Ectodermal cell (in vitro differentiated cells): ENCODE results near the gene PNMA6E.

Experiments used
- H3K27ac ChIP-seq: 2 replicates; pipeline ENCODE4 v1.7.0; 2013; ENCODE audit warnings: mild to moderate bottlenecking, low read depth, low read length; ENCODE audit not compliant: insufficient read depth, poor library complexity, severe bottlenecking
- H3K27me3 ChIP-seq: 2 replicates; pipeline ENCODE4 v1.7.0; 2013; ENCODE audit warnings: mild to moderate bottlenecking, low read length; ENCODE audit not compliant: insufficient read depth, control insufficient read depth, poor library complexity, severe bottlenecking
- H3K36me3 ChIP-seq: one replicate; pipeline ENCODE4 v1.7.0; 2013; ENCODE audit warnings: low read length; ENCODE audit not compliant: control insufficient read depth, insufficient read depth
- H3K4me1 ChIP-seq: one replicate; pipeline ENCODE4 v1.7.0; 2013; ENCODE audit warnings: low read length; ENCODE audit not compliant: control insufficient read depth, insufficient read depth
- H3K4me3 ChIP-seq: 2 replicates; pipeline ENCODE4 v1.7.0; 2013; ENCODE audit warnings: low read depth, low read length, control low read depth; ENCODE audit not compliant: insufficient read depth
- H3K9me3 ChIP-seq: 2 replicates; pipeline ENCODE4 v1.7.0; 2013; ENCODE audit warnings: mild to moderate bottlenecking, low read length, moderate library complexity; ENCODE audit not compliant: control insufficient read depth
- WGBS, 2 experiments: methylation state at CpG; one replicate each; pipeline ENCODE4 v1.1.7; 2013; ENCODE audit warnings: missing lambda C conversion rate in 2 of 2; 5-methylcytosine and 5-hydroxymethylcytosine counted together

Gene PNMA6E

GRCh38 chrX:153434801-153435200 lies 33.7 kb upstream of the PNMA6E start:
- Histone ChIP-seq H3K9me3 (no peaks in the 10 kb centered on the region), H3K4me1 (no peaks in the 10 kb centered on the region), H3K27me3 (no peaks in the 10 kb centered on the region), H3K27ac (no peak overlapping the region), H3K36me3 (no peaks in the 10 kb centered on the region), H3K4me3 (no peak overlapping the region)
- 93 to 94% methylated on average over 8 of the region's 8 CpGs for WGBS, 2 experiments

- H3K27me3 ChIP-seq: no peaks in the 10 kb centered on the region
- WGBS, 2 experiments: 92 to 94% methylated on average over 17 of the region's 17 CpGs
- no peak overlapping the region for H3K4me3 ChIP-seq
- H3K4me1 ChIP-seq: no peaks in the 10 kb centered on the region
- H3K27ac ChIP-seq: no peak overlapping the region
- no peaks in the 10 kb centered on the region for H3K9me3 ChIP-seq
- no peaks in the 10 kb centered on the region for H3K36me3 ChIP-seq
Observed at GRCh38 chrX:153433781-153434285, 32.7 kb upstream of the PNMA6E start.

GRCh38 chrX:153433161-153433680 lies 32.1 kb upstream of the PNMA6E start:
- no peak overlapping the region for H3K27ac ChIP-seq
- H3K27me3 ChIP-seq: no peaks in the 10 kb centered on the region
- 80 to 81% methylated on average over 12 of the region's 12 CpGs for WGBS, 2 experiments
- no peaks in the 10 kb centered on the region for H3K9me3 ChIP-seq
- H3K4me1 ChIP-seq: no peaks in the 10 kb centered on the region
- no peak overlapping the region for H3K4me3 ChIP-seq
- no peaks in the 10 kb centered on the region for H3K36me3 ChIP-seq

GRCh38 chrX:153430796-153431195 lies 29.6 kb upstream of the PNMA6E start:
- Histone ChIP-seq H3K36me3 (no peaks in the 10 kb centered on the region), H3K27me3 (no peaks in the 10 kb centered on the region), H3K4me1 (no peaks in the 10 kb centered on the region), H3K27ac (no peak overlapping the region), H3K9me3 (no peaks in the 10 kb centered on the region), H3K4me3 (no peak overlapping the region)
- 92 to 95% methylated on average over 6 of the region's 6 CpGs for WGBS, 2 experiments

GRCh38 chrX:153426204-153426603 lies 25.1 kb upstream of the PNMA6E start:
- 85 to 95% methylated on average over 3 of the region's 3 CpGs for WGBS, 2 experiments
- no peak overlapping the region for H3K4me3 ChIP-seq
- H3K27me3 ChIP-seq: no peaks in the 10 kb centered on the region
- H3K27ac ChIP-seq: no peak overlapping the region
- no peaks in the 10 kb centered on the region for H3K9me3 ChIP-seq
- H3K4me1 ChIP-seq: no peaks in the 10 kb centered on the region
- H3K36me3 ChIP-seq: no peaks in the 10 kb centered on the region

- 95 to 96% methylated on average over 8 of the region's 8 CpGs for WGBS, 2 experiments
- H3K4me3 ChIP-seq: no peak overlapping the region
- H3K4me1 ChIP-seq: no peaks in the 10 kb centered on the region
- H3K27ac ChIP-seq: no peak overlapping the region
- H3K27me3 ChIP-seq: no peaks in the 10 kb centered on the region
- no peaks in the 10 kb centered on the region for H3K36me3 ChIP-seq
- no peaks in the 10 kb centered on the region for H3K9me3 ChIP-seq
Observed at GRCh38 chrX:153423652-153424051, 22.5 kb upstream of the PNMA6E start.

GRCh38 chrX:153421856-153422255 lies 20.7 kb upstream of the PNMA6E start:
- Histone ChIP-seq H3K4me3 (no peak overlapping the region), H3K9me3 (no peaks in the 10 kb centered on the region), H3K4me1 (no peaks in the 10 kb centered on the region), H3K27ac (no peak overlapping the region), H3K36me3 (no peaks in the 10 kb centered on the region), H3K27me3 (no peaks in the 10 kb centered on the region)
- WGBS, 2 experiments: 86 to 89% methylated on average over 18 of the region's 18 CpGs

GRCh38 chrX:153420851-153421599 lies 19.9 kb upstream of the PNMA6E start:
- no peaks in the 10 kb centered on the region for H3K27me3 ChIP-seq
- 97% methylated on average over 91 of the region's 91 CpGs for WGBS, 2 experiments
- H3K27ac ChIP-seq: no peak overlapping the region
- H3K36me3 ChIP-seq: no peaks in the 10 kb centered on the region
- H3K9me3 ChIP-seq: no peaks in the 10 kb centered on the region
- H3K4me1 ChIP-seq: no peaks in the 10 kb centered on the region
- no peak overlapping the region for H3K4me3 ChIP-seq

- 90 to 94% methylated on average over 8 of the region's 8 CpGs for WGBS, 2 experiments
- Histone ChIP-seq H3K4me3 (no peak overlapping the region), H3K27me3 (no peaks in the 10 kb centered on the region), H3K36me3 (no peaks in the 10 kb centered on the region), H3K9me3 (no peaks in the 10 kb centered on the region), H3K27ac (no peak overlapping the region), H3K4me1 (no peaks in the 10 kb centered on the region)
Observed at GRCh38 chrX:153417637-153418036, 16.5 kb upstream of the PNMA6E start.

GRCh38 chrX:153416781-153417450 lies 15.8 kb upstream of the PNMA6E start:
- no peak overlapping the region for H3K27ac ChIP-seq
- H3K4me1 ChIP-seq: no peaks in the 10 kb centered on the region
- no peaks in the 10 kb centered on the region for H3K36me3 ChIP-seq
- no peak overlapping the region for H3K4me3 ChIP-seq
- 65 to 69% methylated on average over 9 to 12 of the region's 12 CpGs for whole genome bisulfite sequencing, 2 experiments
- peaks cover 5% of the 10 kb centered on the region for H3K27me3 ChIP-seq
- no peaks in the 10 kb centered on the region for H3K9me3 ChIP-seq
